Uterus (tissue), 2 donors: ENCODE data around the gene PLB1.

Experiments
- POLR2A ChIP-seq, 2 donors: fragments of 450-650 bp; IDR thresholded peaks; one replicate each; pipeline ENCODE4 v1.6.1; 2016; ENCODE audit warnings: antibody characterized with exemption in 2 of 2, mild to moderate bottlenecking in 1 of 2, moderate library complexity in 1 of 2
- TF ChIP-seq, protein P1 (sequence below), 4 experiments: fragments of 200-600 bp in 2 of 4; fragments of 450-650 bp in 2 of 4; sonication (generic) in 2 of 4; IDR thresholded peaks; one replicate each; pipeline ENCODE4 v1.5.1; 2016 to 2019; ENCODE audit warnings: antibody characterized with exemption in 4 of 4, mild to moderate bottlenecking in 2 of 4, moderate library complexity in 1 of 4

- no peak for TF ChIP-seq POLR2A (IDR thresholded peaks at IDR 0.05)
- TF ChIP-seq, protein P1, sequence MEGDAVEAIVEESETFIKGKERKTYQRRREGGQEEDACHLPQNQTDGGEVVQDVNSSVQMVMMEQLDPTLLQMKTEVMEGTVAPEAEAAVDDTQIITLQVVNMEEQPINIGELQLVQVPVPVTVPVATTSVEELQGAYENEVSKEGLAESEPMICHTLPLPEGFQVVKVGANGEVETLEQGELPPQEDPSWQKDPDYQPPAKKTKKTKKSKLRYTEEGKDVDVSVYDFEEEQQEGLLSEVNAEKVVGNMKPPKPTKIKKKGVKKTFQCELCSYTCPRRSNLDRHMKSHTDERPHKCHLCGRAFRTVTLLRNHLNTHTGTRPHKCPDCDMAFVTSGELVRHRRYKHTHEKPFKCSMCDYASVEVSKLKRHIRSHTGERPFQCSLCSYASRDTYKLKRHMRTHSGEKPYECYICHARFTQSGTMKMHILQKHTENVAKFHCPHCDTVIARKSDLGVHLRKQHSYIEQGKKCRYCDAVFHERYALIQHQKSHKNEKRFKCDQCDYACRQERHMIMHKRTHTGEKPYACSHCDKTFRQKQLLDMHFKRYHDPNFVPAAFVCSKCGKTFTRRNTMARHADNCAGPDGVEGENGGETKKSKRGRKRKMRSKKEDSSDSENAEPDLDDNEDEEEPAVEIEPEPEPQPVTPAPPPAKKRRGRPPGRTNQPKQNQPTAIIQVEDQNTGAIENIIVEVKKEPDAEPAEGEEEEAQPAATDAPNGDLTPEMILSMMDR (IDR thresholded peaks at IDR 0.05) = no peak
Measured at GRCh38 chr2:28507796-28508764, 12.2 kb downstream of the PLB1 start.
